Measurements from ENCODE around the gene DGKH.

DNA sequence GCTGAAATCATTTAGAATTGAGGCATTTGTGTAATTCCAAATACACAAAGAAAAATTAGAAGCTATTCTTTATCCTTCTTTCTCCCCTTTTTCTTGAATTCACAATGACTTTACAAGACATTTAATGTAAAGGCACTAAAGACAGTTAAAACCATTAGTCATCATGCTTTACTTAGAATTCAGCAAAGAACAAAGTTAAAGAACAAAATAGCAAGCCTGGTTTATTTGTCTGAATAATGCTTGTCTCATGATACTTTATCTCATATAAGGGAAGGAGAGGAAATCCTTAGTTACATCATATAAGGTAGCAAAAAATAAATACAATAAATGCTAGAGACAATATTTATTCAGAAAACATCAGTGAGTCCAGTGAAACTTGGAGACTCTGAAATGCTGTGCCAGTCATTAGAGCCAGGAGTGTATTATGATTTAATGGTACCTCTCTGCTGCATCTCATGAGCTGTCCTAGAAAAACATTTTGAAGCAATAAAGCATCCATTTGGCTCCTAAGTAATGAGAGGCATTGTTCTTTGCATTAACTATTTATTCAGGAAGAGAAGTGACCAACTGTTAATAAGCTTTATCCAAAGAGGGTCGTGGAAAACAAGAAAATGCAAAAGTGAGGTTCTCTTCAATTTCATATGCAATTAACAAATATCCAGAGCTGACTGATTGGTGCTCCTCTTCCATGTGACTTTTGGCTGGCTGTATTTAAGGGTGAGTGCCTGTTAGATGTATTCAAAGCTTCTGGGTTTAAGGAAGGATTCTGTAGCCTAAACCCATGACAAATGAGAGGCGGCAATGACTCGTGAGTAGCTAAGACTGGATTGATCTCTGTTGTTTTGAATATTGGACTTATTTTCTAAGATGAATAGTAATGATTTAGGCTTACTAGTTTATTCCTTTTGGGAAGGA lies 105.0 kb downstream of the DGKH start:
- TF ChIP-seq POLR2A (IDR thresholded peaks at IDR 0.05; ENCODE audit: low read depth, low read length) (no peak), POLR2AphosphoS5 (IDR thresholded peaks at IDR 0.05; ENCODE audit: low read depth, low read length) (no peak)
